HL-60 (cell line): ENCODE data around the gene ERFE.

Experiments used
- POLR2AphosphoS5 ChIP-seq: IDR thresholded peaks from 2 replicates; pipeline ENCODE4 v1.6.1; 2012; ENCODE audit warnings: low read depth
- SPI1 ChIP-seq: IDR thresholded peaks from 2 replicates; pipeline ENCODE4 v1.6.1; 2012; ENCODE audit warnings: low read depth, mild to moderate bottlenecking, borderline replicate concordance
- TF ChIP-seq, protein P1 (sequence below): IDR thresholded peaks from one replicate; pipeline ENCODE4 v1.5.1; 2011; ENCODE audit warnings: low read length, control low read depth, inconsistent platforms; ENCODE audit not compliant: insufficient read depth

DNA sequence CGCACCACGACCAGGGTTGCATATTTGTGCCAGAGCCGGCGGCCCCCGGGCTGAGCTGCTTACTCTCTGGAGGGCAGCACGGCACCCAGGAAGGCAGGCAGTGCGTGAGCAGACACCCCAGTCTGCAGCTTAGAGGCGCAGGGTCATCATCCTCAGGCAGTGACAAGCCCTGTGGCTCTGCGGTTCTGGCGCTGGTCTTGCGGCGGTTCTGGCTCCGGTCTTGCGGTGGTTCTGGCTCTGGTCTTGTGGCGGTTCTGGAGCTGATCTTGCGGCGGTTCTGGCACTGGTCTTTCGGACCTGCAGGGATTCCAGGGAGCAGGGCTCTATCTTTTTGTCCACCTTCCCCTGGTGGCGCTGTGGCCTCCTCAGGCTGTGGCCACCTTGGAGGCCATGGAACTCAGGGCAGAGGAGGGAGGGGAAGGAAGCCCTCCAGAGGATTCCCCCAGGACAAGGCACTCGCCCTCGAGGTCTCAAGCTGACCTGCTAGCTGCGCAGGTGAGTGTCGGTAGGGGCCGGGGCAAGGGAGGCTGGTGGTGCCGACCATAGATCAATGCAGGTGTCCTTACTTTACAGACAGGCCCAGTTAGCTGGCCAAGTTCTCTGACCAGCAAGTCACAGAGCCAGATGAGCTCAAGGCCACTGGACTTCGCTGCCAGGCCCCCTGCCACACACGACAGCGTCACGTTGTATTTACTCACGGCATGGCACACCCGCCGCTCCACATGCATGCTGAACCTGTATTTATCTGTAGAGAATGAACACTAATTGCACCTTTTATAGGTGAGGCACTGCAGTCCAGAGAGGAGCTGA lies 43.7 kb upstream of the ERFE start:
- TF ChIP-seq, protein P1, sequence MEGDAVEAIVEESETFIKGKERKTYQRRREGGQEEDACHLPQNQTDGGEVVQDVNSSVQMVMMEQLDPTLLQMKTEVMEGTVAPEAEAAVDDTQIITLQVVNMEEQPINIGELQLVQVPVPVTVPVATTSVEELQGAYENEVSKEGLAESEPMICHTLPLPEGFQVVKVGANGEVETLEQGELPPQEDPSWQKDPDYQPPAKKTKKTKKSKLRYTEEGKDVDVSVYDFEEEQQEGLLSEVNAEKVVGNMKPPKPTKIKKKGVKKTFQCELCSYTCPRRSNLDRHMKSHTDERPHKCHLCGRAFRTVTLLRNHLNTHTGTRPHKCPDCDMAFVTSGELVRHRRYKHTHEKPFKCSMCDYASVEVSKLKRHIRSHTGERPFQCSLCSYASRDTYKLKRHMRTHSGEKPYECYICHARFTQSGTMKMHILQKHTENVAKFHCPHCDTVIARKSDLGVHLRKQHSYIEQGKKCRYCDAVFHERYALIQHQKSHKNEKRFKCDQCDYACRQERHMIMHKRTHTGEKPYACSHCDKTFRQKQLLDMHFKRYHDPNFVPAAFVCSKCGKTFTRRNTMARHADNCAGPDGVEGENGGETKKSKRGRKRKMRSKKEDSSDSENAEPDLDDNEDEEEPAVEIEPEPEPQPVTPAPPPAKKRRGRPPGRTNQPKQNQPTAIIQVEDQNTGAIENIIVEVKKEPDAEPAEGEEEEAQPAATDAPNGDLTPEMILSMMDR = no peak
- TF ChIP-seq POLR2AphosphoS5 (no peak), SPI1 (no peak)
